ENCODE data around the gene CIDEC. TPM values are rescaled to one million over a fixed set of nuclear protein-coding genes. Genes with fewer than 3 reads are reported as not detected.

The CIDEC gene
- total and polyA plus RNA-seq, 2 of the 13 experiments (the other 11 are each of a cell fraction or from before 2014, with no cell fraction given), result 2.5 to 10.4 TPM

- TF ChIP-seq TEF (CRISPR knock-in tag; IDR thresholded peaks at IDR 0.05) (no peak), ATF4 (CRISPR knock-in tag; IDR thresholded peaks at IDR 0.05) (no peak), TRAFD1 (CRISPR knock-in tag; IDR thresholded peaks at IDR 0.05; ENCODE audit: borderline replicate concordance) (no peak), ZBTB26 (CRISPR knock-in tag; IDR thresholded peaks at IDR 0.05; ENCODE audit: borderline replicate concordance) (0 out of 2 replicates have a peak, but pooled peaks have one; percentile 17), ZNF143 (CRISPR knock-in tag; IDR thresholded peaks at IDR 0.05) (peak; percentile 76), ZNF234 (CRISPR knock-in tag; conservative IDR thresholded peaks at IDR 0.05) (no peak), ZBTB7A (CRISPR knock-in tag; IDR thresholded peaks at IDR 0.05) (no peak), ZIK1 (CRISPR knock-in tag; IDR thresholded peaks at IDR 0.05; ENCODE audit: borderline replicate concordance, low read depth) (no peak; the same call in 1 of the 2 replicates), NCOA2 (CRISPR knock-in tag; IDR thresholded peaks at IDR 0.05) (no peak), ZNF775 (CRISPR knock-in tag; IDR thresholded peaks at IDR 0.05; ENCODE audit: borderline replicate concordance) (no peak), ZFY (CRISPR knock-in tag; IDR thresholded peaks at IDR 0.05) (peak; percentile 45), MTF2 (CRISPR knock-in tag; IDR thresholded peaks at IDR 0.05; ENCODE audit: borderline replicate concordance) (no peak), AGO1 (IDR thresholded peaks at IDR 0.05; ENCODE audit: low read depth, low read length, poor library complexity, severe bottlenecking) (peak; percentile 88), ZNF432 (CRISPR knock-in tag; IDR thresholded peaks at IDR 0.05; ENCODE audit: borderline replicate concordance) (no peak), SALL1 (CRISPR knock-in tag; IDR thresholded peaks at IDR 0.05) (peak; percentile 75), NFKB2 (CRISPR knock-in tag; IDR thresholded peaks at IDR 0.05; ENCODE audit: borderline replicate concordance) (no peak; the same call in 1 of the 2 replicates), ZNF253 (CRISPR knock-in tag; IDR thresholded peaks at IDR 0.05; ENCODE audit: borderline replicate concordance) (no peak), ZSCAN30 (CRISPR knock-in tag; IDR thresholded peaks at IDR 0.05) (no peak), SP140L (CRISPR knock-in tag; IDR thresholded peaks at IDR 0.05; ENCODE audit: borderline replicate concordance) (no peak), POLR2AphosphoS5 (IDR thresholded peaks at IDR 0.05; ENCODE audit: low read depth, low read length) (peak; percentile 55; the same call in 1 of the 2 replicates), ZNF766 (CRISPR knock-in tag; IDR thresholded peaks at IDR 0.05; ENCODE audit: borderline replicate concordance) (no peak), ZNF615 (CRISPR knock-in tag; IDR thresholded peaks at IDR 0.05; ENCODE audit: borderline replicate concordance) (no peak), CREB3 (CRISPR knock-in tag; IDR thresholded peaks at IDR 0.05) (0 out of 2 replicates have a peak, but pooled peaks have one; percentile 20)
Measured at GRCh38 chr3:9916734-9917680, 37.0 kb upstream of the CIDEC start, which contains the start of gene IL17RC (continued).

All from HepG2 (cell line).